Dedifferentiated amniotic fluid mesenchymal stem cell (primary cell): Measurements from ENCODE around the gene PNPLA7.
"Not testable (repeated sequence)": the region's sequence is repeated elsewhere in the genome, so short reads cannot be mapped to it uniquely, and the experiment has no call there.

ENCODE experiments used
- DNase-seq: peaks from one replicate; pipeline ENCODE4 v3.0.0-alpha.2; 2016; ENCODE audit errors: extremely low spot score

Gene PNPLA7

DNA sequence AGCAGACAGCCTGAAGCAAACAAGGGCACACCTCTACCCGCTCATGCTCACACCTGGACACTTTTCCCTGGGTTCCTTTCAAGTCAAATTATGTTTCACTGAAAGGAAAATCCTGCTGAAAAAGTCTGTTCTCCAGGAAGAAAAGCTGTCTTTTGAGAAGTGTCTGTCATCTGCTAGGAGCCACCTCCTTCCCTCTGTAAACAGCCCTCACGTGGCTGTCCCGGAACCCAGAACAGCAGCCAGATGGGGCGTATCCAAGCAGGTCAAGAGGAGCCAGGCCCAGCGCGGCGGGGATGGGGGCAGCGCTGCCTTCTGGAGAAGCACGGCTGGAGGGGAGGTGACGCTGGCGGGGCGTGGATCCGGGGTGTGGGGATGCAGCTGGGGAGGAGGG lies at the start of gene PNPLA7:
PNPLA7 (minus strand) TSS at position 172 of the 391 bp plus-strand sequence. CDS start 205 bp downstream, outside the sequence.
- DNase-seq, result peak; percentile 30

DNA sequence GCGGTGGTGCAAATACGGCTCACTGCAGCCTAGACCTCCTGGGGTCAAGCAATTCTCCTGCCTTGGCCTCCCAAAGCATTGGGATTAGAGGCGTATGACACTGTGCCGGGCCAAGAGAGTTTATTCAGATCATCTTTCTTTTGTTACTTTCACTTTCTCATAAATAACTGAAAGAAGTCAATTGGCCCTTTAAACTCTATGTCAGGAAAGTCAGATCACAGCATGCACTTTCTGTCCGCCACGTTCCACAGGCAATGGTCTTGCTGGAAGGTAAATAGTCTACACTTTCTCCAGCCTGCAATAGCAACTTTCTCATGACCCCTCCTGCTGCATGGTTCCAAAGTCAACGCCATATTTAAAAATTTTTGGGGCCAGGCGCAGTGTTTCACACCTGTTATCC lies 48.7 kb upstream of the PNPLA7 start:
- no peak for DNase-seq

DNA sequence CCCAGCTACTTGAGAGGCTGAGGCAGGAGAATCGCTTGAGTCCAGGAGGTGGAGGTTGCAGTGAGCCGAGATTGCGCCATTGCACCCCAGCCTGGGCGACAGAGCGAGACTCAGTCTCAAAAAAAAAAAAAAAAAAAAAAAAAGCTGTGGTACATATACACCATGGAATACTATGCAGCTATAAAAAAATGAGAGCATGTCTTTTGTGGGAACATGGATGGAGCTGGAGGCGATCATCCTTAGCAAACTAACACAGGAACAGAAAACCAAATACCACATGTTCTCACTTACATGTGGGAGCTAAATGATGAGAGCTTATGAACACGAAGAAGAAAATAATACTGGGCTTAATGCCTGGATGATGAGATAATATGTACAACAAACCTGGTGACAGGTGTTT lies 46.4 kb upstream of the PNPLA7 start:
- DNase-seq, result not testable (repeated sequence)

DNA sequence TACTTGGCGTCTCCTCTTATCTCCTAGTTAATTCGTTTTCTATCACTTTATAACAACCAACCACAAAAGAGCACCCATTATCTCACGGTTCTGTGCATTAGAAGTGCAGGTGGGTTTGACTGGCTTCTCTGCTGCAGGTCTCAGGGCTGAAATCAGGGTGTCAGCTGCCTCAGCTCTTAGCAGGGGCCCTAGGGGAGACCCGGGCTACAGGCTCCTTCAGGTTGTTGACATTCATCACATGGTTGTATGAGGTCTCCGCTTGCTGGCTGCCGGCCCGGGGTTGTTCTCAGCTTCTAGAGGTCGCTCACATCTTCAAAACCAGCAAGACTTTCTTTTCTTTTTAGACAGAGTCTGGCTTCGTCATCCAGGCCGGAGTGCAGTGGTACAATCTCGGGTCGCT lies 43.0 kb upstream of the PNPLA7 start:
- no peak for DNase-seq

DNA sequence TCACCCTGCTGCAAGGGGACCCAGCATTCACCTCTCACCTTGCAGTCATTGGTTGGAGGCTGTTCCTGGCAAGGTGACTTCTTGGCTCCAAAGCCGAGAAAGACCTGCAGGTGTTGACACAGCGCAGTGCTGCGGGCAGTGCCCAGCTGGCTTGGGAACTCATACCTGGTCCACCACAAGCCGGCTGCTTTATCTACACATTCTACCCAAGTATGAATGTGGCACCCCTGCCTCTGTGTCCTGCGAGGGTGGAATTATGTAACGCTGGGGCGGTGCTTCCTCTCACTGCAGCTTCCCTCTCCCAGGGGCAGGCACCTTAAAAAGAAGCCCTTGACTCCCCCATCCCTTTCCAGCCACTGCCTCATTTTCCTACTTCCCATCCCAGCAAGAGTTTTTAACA lies 42.6 kb upstream of the PNPLA7 start:
- no peak for DNase-seq

DNA sequence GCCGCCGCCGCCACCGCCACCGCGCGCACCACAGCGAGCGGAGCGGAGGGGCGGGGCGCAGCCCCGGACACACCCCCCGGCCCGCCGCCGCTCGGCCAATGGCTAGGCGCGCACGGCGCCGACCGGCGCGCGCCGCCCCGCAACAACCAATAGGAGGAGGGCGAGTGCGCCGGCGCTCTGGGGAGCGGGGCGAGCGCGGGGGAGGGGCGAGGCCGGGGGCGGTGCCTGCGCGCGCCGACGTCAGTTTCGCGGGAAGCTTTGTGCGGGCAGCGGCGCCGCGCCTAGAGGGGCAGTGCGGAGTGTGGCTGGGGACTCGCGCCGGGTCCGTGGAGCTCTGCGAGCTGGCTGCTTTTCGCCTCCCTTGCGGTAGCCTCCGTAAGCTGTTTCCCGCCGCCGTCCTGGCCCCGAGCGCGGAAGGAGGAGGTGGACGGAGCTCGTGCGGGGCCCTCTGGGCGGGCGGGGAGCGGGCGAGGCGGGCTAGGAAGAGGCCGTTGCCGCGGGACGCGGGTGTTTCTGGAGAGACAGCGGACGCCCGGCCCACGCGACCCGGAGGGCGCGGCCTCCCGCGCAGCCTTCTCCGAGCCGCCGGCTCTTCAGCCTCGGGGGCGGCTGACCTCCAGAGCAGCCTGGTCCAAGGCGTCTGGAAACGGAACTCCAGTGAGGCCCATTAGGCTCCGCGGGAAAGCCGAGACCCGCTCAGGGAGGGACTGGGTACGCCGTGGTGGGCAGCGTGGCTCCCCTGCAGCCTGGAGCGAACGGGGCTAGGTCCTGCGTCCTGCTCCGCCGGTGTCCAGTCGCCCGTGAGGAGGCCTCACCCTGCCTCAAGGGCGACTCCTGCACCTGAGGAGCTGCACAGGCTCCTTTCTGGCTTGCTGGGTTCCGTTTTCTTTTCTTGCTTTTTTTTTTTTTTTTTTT lies 40.5 kb upstream of the PNPLA7 start, which contains the start of gene ZMYND19:
ZMYND19 (minus strand) TSS at position 44 of the 915 bp plus-strand sequence. CDS start 249 bp downstream, outside the sequence.
- peak; percentile 77 for DNase-seq

DNA sequence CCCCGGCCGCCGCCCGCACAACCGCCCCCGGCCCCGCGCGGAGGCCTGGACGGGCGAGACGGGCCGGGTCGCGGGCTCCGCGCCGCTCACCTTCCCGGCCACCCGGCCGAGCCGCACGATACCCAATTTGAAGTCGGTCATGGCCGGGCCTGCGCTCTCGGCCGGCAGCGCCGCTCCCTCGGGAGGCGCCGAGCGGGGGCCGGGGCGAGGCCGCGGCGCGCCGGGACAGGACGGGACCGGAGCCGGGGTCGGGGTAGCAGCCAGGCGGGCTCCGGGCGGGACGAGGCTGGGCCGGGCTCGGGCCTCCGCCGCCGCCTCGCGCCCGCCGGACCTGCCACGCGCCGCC lies 39.9 kb upstream of the PNPLA7 start:
- no peak for DNase-seq

DNA sequence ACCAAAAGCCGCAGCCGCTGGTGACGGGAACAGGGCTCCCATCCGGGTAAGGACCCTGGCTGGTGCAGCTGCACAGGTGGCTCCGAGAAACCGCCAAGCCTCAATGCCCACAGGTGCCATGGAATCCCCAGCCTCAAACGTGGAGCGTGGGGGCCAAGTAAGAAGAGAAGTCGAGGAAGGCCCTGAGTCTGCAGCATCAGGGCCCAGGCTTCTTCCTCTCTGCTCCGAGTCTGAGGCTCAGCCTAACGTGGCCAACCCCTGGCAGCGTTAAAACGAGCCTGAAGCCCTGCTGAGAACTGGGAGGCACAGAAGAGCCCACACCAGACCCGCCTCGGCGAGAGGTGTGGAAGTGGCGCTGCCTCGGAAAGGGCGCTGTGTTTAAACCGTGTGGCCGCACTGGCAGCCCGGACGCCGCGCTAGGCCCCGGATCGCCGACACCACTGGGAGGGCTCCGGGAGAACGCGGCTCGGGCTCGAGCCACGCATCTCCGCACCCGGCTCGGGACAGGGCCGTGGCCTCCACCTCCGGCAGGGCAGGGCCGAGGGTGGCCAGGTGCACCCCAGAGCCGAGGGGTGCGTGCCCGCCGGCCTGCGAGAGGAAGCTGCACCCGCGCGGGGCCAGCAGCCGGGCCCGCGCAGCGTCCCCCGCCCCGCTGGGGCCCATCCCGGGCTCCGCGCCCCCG lies 39.4 kb upstream of the PNPLA7 start:
- no peak for DNase-seq

DNA sequence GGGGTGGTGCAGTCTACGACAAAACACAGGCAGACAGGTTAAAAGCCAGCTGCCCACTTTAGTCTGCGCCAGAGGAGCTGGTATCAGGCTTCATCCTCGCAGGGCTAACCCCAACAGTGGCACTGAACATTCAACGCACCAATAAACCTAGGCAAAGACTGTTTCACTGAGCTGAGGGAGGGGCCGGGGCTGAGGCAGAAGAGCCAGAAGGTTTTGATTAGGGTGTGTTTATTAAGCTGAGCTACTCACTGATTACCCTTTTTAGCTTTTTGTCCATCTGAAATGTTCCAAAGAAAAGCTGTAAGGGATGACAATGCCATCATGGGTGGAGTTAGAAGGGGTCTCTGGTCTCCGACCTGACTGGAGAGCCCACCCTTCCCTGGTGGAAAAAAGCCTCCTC lies 38.7 kb upstream of the PNPLA7 start:
- peak; percentile 12 for DNase-seq

DNA sequence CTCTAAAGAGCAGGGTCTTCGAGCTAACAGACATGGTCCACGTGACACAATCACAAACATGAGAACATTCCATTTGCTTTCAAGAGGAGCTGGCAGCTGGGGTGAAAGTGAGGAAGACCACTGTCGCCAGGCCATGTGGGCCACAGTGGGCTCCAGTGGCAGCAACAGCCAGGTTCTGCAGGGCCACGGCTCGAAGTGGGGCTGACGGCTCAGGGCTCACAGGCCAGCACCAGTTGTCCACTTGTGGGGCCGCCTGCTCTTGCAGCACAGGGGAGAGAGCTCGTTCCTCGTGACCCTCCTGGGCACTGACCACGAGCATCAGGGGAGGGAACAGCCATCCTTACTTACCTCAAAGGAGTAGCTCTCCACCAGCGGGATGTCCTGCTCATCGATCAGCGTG lies 38.1 kb upstream of the PNPLA7 start:
- peak; percentile 10 for DNase-seq

DNA sequence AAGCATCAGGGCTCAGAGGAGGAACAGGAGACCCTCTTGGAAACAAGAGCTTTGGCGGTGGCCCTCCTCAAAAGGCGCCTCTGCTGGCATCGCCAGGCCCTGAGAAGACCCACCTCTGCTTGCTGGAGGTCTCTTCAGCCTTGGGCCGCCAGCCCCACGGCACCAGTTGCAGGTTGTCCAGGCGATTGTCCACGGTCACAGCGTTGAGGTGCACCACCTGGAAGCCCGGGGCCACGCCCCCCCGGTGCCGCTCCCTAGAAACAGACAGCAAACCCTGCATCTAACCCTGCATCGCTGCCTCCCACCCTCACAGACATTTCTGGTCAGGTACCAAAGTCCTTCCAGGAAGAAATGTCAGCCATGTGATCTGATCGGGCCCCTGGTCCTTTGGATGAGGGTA lies 36.7 kb upstream of the PNPLA7 start:
- DNase-seq, result no peak

DNA sequence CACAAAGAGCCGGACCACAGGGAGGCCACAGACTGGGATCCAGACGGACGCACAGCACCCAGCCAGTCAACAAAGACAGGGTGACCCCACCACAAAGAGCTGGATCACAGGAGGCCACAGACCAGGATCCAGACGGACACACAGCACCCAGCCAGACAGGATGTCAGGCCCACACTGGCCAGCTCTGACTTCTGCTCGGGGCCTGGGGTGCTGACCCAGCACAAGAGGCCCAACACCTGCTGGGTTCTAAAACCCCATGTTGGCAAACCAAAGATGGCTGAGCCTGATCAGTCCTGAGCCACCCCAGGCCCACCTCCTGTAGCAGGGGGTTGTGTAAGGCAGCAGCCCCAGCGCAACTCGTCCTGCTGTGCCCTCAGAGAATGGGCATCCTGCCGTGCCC lies 33.8 kb upstream of the PNPLA7 start:
- DNase-seq, result no peak

DNA sequence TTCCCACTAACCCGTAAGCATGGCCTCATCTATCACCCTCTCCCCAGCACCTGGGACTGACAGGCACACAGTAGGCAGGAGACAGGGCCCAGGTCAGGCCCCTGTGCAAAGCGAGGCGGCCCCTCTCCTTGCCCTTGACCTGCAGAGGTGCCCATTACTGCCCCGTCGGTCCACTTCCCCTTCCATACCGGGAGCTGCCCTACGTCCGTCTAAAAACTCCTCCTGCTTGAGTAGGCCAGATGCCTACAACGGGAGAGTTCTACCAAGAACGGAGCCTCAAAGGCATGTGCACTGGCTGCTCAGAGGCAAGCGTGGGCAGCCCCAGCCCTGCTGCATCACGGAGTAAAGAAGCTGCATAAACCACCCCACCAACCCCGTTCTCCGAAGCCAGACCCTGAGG lies 33.1 kb upstream of the PNPLA7 start:
- DNase-seq, result no peak

DNA sequence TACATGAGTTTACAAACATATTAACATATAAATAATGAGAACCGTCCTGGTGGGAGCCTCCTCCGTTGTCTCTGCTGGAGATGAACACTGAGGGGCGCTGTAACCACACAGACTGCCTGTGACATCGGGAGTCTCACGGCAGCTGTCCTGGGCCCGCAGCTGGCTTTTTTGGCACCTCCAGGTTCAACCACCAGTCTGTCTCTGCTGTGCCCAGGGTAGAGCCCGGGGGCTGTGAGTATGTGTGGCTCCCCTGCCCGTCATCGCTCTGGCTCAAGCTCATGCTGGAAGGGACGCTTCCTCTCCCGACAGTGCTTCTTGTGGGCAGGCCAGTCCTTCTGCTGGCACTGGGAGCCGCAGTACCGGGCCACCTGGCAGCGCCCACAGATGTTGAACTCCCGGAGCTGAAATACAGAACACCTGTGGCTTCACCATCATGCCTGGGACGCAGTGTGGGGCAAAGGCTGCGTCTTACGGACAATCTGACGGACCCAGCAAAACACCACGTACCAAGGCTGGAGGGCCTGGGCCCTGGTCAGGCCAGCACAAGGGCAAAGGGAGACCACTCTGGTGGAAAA lies 32.2 kb upstream of the PNPLA7 start:
- no peak for DNase-seq

DNA sequence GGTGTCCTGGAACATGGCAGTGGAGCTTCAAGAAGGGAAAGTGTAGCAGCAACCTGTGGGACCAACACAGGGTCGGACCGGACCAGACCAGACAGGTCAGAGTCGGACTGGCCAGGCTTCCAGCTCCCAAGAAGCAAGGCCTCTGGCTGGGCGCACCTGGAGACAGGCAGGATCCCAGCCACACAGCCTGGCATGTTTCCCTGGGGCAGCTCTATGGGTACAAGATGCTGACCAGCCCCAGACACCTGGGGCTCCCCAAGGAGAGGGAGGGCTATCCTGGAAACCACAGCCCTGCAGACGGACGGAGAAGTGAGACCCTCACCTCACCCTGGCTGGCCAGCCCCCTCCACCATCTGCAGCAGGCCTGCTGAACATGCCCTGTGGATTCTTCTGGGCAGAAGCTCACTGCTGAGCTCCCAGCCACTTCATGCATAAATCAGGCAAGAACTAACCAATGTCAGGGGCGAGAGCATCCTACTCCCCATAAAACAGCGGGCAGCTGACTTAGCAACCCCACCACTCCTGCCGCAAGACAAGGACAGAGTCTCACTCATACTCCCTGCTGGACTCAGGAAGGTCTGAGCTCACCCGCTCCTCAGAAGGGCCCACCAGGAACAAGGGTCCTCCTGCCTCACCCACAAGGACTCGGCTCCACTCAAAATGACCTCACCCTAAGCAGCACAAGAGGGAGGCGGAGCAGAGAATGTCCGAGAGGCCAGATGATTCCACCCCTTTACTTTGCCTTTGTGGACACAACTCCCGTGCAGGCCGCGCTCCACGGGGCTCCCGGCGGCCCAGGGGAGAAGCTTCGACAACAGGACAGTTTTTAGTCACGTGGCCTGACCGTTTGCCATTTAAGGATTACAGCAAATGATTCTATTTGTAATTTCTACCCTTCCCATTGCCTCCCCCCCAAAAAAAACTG lies 31.4 kb upstream of the PNPLA7 start:
- DNase-seq, result no peak

DNA sequence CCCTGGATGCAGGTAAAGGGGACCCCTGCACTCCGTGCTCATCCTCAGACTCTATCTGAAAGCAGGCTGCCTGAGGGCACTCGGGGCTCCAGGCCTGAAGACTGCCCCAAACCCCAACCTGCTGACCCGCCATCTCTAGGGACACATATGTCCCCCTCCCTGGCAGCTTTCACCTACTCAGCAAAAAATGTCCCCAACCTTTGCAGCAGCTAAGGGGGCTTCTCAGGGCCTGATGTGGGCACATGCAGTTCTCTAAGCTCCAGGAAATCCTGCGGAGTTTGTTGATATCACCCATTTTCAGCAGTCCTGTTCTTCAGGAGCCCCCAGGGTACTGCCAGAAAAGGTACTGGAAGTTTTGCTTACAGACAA lies 30.7 kb upstream of the PNPLA7 start:
- no peak for DNase-seq

DNA sequence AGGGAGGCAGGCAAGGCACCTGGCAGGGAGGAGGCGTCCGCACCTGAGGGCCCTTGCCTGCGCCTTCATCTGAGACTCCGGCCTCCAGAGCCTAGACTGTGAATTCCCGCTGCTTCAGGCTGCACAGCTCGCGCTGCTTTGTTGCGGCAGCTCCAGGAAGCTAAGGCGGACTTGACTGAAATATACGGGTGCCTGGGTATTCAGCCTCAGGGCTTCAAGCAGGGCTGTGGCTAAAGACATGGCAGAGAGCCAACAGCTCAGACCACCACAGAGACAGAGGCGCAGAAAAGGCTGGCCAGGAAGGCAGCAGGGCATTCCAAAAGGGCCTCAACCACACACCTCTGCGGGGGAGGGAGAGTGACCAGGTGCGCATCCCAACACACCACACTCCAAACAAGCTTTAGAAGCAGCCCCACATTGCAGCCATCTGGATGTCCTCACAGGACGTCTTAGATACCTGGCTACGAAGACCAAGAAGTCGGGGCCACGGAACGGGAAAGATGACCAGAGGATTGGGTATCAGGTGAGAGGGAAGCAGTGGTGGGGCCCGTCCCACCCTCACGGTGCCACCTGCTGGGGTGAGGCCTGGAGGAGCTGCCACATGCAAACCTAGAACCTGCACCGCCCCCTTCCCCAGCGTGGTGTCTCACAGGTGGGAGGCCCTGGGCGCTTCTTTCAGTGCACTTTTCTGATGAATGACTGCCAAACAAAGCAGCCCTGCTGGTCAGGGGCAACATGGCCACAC lies 30.2 kb upstream of the PNPLA7 start:
- no peak for DNase-seq

DNA sequence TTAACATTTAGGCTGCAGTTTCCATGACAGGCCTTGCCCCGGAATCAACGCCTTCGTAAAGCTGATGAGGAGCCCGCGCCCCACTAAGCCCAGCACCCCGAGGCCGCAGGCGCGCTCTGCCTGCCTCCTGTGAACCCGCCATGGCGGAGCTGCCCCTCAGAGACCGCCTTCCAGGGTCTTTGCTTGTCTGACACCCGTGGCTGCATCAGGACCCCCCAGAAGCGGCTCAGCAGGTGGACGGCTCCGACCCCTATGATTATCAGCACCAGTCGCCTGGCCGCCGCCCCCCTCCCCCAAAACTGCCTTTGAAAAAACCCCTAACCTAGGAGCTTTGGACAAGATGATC lies 29.0 kb upstream of the PNPLA7 start:
- DNase-seq, result no peak

DNA sequence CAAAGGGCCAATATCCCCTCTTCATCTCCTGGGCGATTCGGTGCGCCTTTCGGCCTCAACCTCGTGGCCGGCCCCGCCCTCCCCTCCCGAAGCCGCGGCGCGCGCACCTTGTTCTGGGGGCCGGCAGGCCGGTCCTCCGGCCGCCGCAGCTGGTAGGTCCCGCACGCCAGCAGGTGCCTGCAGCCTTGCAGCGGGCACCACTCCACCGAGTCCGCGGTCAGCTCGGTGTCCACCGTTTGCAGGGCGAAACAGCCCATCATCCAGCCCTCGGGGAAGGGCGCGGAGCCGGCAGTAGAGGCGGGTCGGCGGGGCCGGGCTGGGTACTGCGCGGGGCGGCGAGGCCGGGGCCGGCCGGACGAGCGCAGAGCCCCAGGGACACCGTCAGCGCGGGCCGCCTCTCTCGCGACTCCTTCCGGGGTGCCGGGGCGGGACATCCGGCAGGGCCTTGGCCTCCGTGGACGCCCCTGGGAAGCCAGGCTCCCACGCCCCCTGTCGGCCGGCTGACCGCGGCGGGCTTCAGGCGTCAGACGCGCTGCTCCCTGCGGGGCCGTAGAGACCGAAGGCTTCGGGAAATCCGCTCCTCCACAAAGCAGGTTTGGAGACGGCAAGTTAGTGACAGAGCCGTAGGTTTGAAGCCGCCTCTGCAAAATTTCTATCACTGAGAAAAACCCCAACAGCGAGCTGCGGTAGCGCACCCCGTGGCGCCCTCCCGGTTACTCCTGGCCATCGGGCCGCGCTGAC lies 28.5 kb upstream of the PNPLA7 start, which contains the start of gene DPH7:
DPH7 (minus strand) TSS at position 408 of the 741 bp plus-strand sequence; CDS start at position 260, 148 bp downstream.
- DNase-seq, result peak; percentile 90

DNA sequence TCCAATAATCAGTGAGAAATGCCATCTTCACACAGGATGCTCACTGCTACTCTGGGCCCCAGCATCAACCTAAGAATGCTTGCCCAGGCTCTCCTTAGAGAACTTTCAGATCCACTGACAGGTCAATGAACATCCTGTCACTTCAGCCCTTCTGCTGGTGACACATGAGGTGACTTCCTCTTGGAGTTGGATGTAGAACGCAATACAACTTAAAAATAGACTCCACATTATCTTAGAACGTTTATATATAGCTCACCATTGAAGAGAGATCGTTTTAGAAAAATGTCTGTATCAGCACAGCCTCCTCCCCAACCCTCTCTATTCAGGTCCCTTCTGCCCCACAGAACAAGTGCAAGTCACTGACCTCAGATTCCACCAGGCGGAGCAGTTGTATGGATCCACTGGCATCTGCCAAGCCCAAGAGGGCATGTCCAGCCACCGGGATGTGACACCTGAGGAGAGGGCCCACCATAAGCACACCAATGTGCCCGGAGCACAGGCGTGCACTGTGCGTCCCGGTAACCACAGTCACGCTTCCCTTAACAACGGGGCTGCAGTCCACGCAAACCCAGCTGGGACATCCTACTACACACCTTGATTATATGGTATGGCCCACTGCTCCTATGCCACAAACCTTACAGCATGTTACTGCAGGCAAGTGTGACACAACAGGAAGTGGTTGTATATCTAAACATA lies 25.7 kb upstream of the PNPLA7 start:
- no peak for DNase-seq
